H1 (cell line): ENCODE results near the gene ABHD1. TPM values are rescaled to one million over a fixed set of nuclear protein-coding genes. Genes with fewer than 3 reads are reported as not detected.

ENCODE experiments used
- CTCF ChIA-PET: fragments of 300-600 bp; sonication (Branson Sonifier 250); formaldehyde crosslinking; loops from one replicate; lab custom pipeline; 2021; ENCODE audit not compliant: partially characterized antibody; lab: Charles Lee
- POLR2A ChIA-PET: fragments of 300-600 bp; sonication (Branson Sonifier 250); formaldehyde crosslinking; loops from one replicate; lab custom pipeline; 2021; ENCODE audit warnings: inconsistent platforms; ENCODE audit not compliant: partially characterized antibody; lab: Charles Lee
- DNase-seq, 2 experiments: peaks; one replicate each; pipeline versions ENCODE4 v3.0.0 to v3.0.0-alpha.2; 2010 to 2022; ENCODE audit warnings: low spot score in 2 of 2, low read depth in 1 of 2, mixed read lengths in 1 of 2
- FAIRE-seq: peaks from 2 replicates; lab custom pipeline; 2011; peaks lifted over from hg19 to GRCh38; lab: Jason Lieb, UNC
- H2AFZ ChIP-seq: 2 replicates; pipeline ENCODE4 v1.8.1; 2012; ENCODE audit warnings: low read length, inconsistent platforms
- H2AK5ac ChIP-seq: 2 replicates; pipeline ENCODE4 v1.6.1; 2013; ENCODE audit warnings: low read depth, low read length
- H2BK120ac ChIP-seq: replicated peaks from 2 replicates; pipeline ENCODE3; 2013; ENCODE audit warnings: low read depth, low read length, inconsistent platforms
- H2BK12ac ChIP-seq: 2 replicates; pipeline ENCODE4 v1.6.1; 2013; ENCODE audit warnings: low read depth, low read length
- H2BK15ac ChIP-seq: 2 replicates; pipeline ENCODE4 v1.6.1; 2013; ENCODE audit warnings: low read length
- H2BK20ac ChIP-seq: 2 replicates; pipeline ENCODE4 v1.6.1; 2013; ENCODE audit warnings: low read length
- H2BK5ac ChIP-seq: 2 replicates; pipeline ENCODE4 v1.6.1; 2013; ENCODE audit warnings: low read depth, low read length
- H3K14ac ChIP-seq: 2 replicates; pipeline ENCODE4 v1.6.1; 2013; ENCODE audit warnings: inconsistent platforms; ENCODE audit not compliant: insufficient read length
- H3K18ac ChIP-seq: 2 replicates; pipeline ENCODE4 v1.6.1; 2013; ENCODE audit warnings: low read length; ENCODE audit errors: extremely low read depth
- H3K23ac ChIP-seq: 2 replicates; pipeline ENCODE4 v1.6.1; 2013; ENCODE audit warnings: inconsistent platforms; ENCODE audit not compliant: insufficient read length
- H3K23me2 ChIP-seq: 2 replicates; pipeline ENCODE4 v1.6.1; 2013; ENCODE audit warnings: low read depth, low read length
- H3K27ac ChIP-seq: 2 replicates; pipeline ENCODE4 v1.6.1; 2011; ENCODE audit warnings: low read depth, low read length, inconsistent platforms
- H3K27me3 ChIP-seq, 4 experiments: replicated peaks in 1 of 4; 1 replicate in 1 of 4; 2 replicates in 3 of 4; pipeline versions ENCODE4 v1.6.1 to v1.8.1; 2011 to 2013; ENCODE audit warnings: low read length in 3 of 4, mild to moderate bottlenecking in 3 of 4, inconsistent platforms in 2 of 4, mixed read lengths in 2 of 4, moderate library complexity in 1 of 4; ENCODE audit not compliant: control insufficient read depth in 3 of 4, insufficient read depth in 3 of 4; ENCODE audit errors: extremely low read depth in 1 of 4
- H3K36me3 ChIP-seq, 4 experiments: 2 replicates each; pipeline versions ENCODE4 v1.6.1 to v1.8.1; 2011 to 2013; ENCODE audit warnings: mild to moderate bottlenecking in 4 of 4, low read length in 3 of 4, moderate library complexity in 2 of 4, control low read depth in 1 of 4, inconsistent platforms in 1 of 4; ENCODE audit not compliant: insufficient read depth in 4 of 4, control insufficient read depth in 2 of 4
- H3K4ac ChIP-seq: replicated peaks from 2 replicates; pipeline ENCODE3; 2013; ENCODE audit warnings: low read length, low read depth, mixed read lengths, inconsistent platforms; ENCODE audit not compliant: insufficient read length
- H3K4me1 ChIP-seq, 4 experiments: replicated peaks in 1 of 4; 1 replicate in 1 of 4; 2 replicates in 3 of 4; pipeline versions ENCODE4 v1.6.1 to v1.8.1; 2011 to 2013; ENCODE audit warnings: low read length in 3 of 4, inconsistent platforms in 2 of 4, mixed read lengths in 1 of 4; ENCODE audit not compliant: insufficient read depth in 4 of 4, control insufficient read depth in 3 of 4
- H3K4me2 ChIP-seq, 2 experiments: 2 replicates each; pipeline versions ENCODE4 v1.6.1 to v1.8.1; 2011 to 2013; ENCODE audit warnings: low read depth in 2 of 2, low read length in 2 of 2, control low read depth in 1 of 2, inconsistent platforms in 1 of 2, mild to moderate bottlenecking in 1 of 2; ENCODE audit not compliant: insufficient read depth in 1 of 2
- H3K4me3 ChIP-seq, 4 experiments: fragments of 200-600, 300-600 bp in 1 of 4; sonication (generic), shearing (Covaris generic), sonication (Bioruptor Twin) in 1 of 4; 2 replicates each; pipeline versions ENCODE4 v1.5.1 to v1.8.1; 2011 to 2016; ENCODE audit warnings: low read length in 4 of 4, low read depth in 3 of 4, control low read depth in 2 of 4, inconsistent platforms in 2 of 4, mild to moderate bottlenecking in 2 of 4, mixed read lengths in 1 of 4, moderate library complexity in 1 of 4; ENCODE audit not compliant: insufficient read depth in 2 of 4; ENCODE audit errors: extremely low read depth in 1 of 4
- H3K56ac ChIP-seq: replicated peaks from 2 replicates; pipeline ENCODE3; 2013; ENCODE audit warnings: low read depth, mild to moderate bottlenecking, mixed read lengths, low read length, inconsistent platforms; ENCODE audit not compliant: insufficient read length
- H3K79me1 ChIP-seq: 2 replicates; pipeline ENCODE4 v1.6.1; 2013; ENCODE audit warnings: low read depth, low read length, control low read depth
- H3K79me2 ChIP-seq, 2 experiments: 2 replicates each; pipeline versions ENCODE4 v1.6.1 to v1.8.1; 2012 to 2013; ENCODE audit warnings: low read length in 2 of 2, mild to moderate bottlenecking in 2 of 2, inconsistent platforms in 1 of 2; ENCODE audit not compliant: insufficient read depth in 2 of 2, control insufficient read depth in 1 of 2
- H3K9ac ChIP-seq, 4 experiments: replicated peaks in 1 of 4; 1 replicate in 1 of 4; 2 replicates in 3 of 4; pipeline versions ENCODE4 v1.6.1 to v1.8.1; 2011 to 2013; ENCODE audit warnings: low read depth in 3 of 4, low read length in 3 of 4, control low read depth in 2 of 4, mild to moderate bottlenecking in 2 of 4, moderate library complexity in 2 of 4, inconsistent platforms in 1 of 4; ENCODE audit errors: extremely low read depth in 1 of 4
- H3K9me3 ChIP-seq, 2 experiments: 2 replicates each; pipeline versions ENCODE4 v1.6.1 to v1.8.1; 2012 to 2013; ENCODE audit warnings: mild to moderate bottlenecking in 2 of 2, moderate library complexity in 2 of 2, control low read depth in 1 of 2, inconsistent platforms in 1 of 2, low read depth in 1 of 2, low read length in 1 of 2, mixed read lengths in 1 of 2; ENCODE audit not compliant: insufficient read depth in 2 of 2
- H4K20me1 ChIP-seq, 2 experiments: replicated peaks in 1 of 2; 2 replicates each; pipeline versions ENCODE3 to v1.8.1; 2011 to 2013; ENCODE audit warnings: inconsistent platforms in 2 of 2, low read length in 2 of 2, mild to moderate bottlenecking in 1 of 2; ENCODE audit not compliant: insufficient read depth in 2 of 2, control insufficient read depth in 1 of 2
- H4K5ac ChIP-seq: 2 replicates; pipeline ENCODE4 v1.6.1; 2013; ENCODE audit warnings: low read length, low read depth, mixed read lengths, inconsistent platforms; ENCODE audit not compliant: insufficient read length
- H4K8ac ChIP-seq: 2 replicates; pipeline ENCODE4 v1.8.0; 2013; ENCODE audit warnings: mild to moderate bottlenecking, moderate library complexity, low read length, inconsistent platforms; ENCODE audit not compliant: insufficient read depth; ENCODE audit errors: extremely low read depth
- H4K91ac ChIP-seq: replicated peaks from 2 replicates; pipeline ENCODE3; 2013; ENCODE audit warnings: low read length, mixed read lengths, inconsistent platforms; ENCODE audit not compliant: insufficient read length
- BRCA1 ChIP-seq: IDR thresholded peaks from 2 replicates; pipeline ENCODE4 v1.6.1; 2012; ENCODE audit warnings: low read depth, low read length, improper control_type of control experiment
- CEBPB ChIP-seq: IDR thresholded peaks from 2 replicates; pipeline ENCODE4 v1.6.1; 2012; ENCODE audit warnings: low read depth, low read length
- JUND ChIP-seq: IDR thresholded peaks from 2 replicates; pipeline ENCODE4 v1.6.1; 2011; ENCODE audit warnings: mild to moderate bottlenecking, improper control_type of control experiment, low read length
- PHF8 ChIP-seq: fragments of 200-600 bp; sonication (generic); conservative IDR thresholded peaks from 2 replicates; pipeline ENCODE4 v1.7.1; 2012; ENCODE audit warnings: low read depth, mild to moderate bottlenecking, inconsistent platforms, low read length, moderate library complexity
- RFX5 ChIP-seq: IDR thresholded peaks from 2 replicates; pipeline ENCODE4 v1.6.1; 2011; ENCODE audit warnings: low read depth, low read length, improper control_type of control experiment, borderline replicate concordance
- SUZ12 ChIP-seq: fragments of 200-600 bp; sonication (generic); IDR thresholded peaks from 2 replicates; pipeline ENCODE4 v1.6.1; 2012; ENCODE audit warnings: mild to moderate bottlenecking, inconsistent platforms, low read length, moderate library complexity, mixed read lengths
- WGBS, 2 experiments: shearing (Covaris generic) in 1 of 2; methylation state at CpG; one replicate each; pipeline versions ENCODE4 v1.1.6 to v1.1.7; 2013 to 2015; ENCODE audit warnings: low lambda C conversion rate in 2 of 2, mixed read lengths in 2 of 2, inconsistent platforms in 1 of 2, low coverage in 1 of 2, missing lambda C conversion rate in 1 of 2; ENCODE audit not compliant: insufficient replicate concordance in 2 of 2, insufficient coverage in 1 of 2, insufficient read length in 1 of 2; ENCODE audit errors: extremely low coverage in 1 of 2, missing lambda C conversion rate in 1 of 2; 5-methylcytosine and 5-hydroxymethylcytosine counted together
- polyA plus RNA-seq, 7 experiments: library from polyadenylated mRNA; depleted of rRNA in 3 of 7; stranded (reverse) in 5 of 7; unstranded in 2 of 7; fragments of >200 nt in 5 of 7; fragments of 200-250 nt in 2 of 7; gene quantifications; 1 replicate in 5 of 7; 2 replicates in 1 of 7; 4 replicates in 1 of 7; pipeline versions ENCODE4 v1.2.1 to v1.2.3, GENCODE V29; 2011 to 2013; ENCODE audit warnings: missing spikeins in 2 of 7, mixed read lengths in 2 of 7
- total RNA-seq: library from RNA; stranded (reverse); fragmentation: NEBNext Ultra II Directional; extraction: Animal tissue kit (Norgen Biotek cat#: 25700); gene quantifications from 2 replicates; pipeline ENCODE4 v1.2.1, GENCODE V29; 2021

The ABHD1 gene
- total and polyA plus RNA-seq, 2 of the 8 experiments (the other 6 are each of a cell fraction or from before 2014, with no cell fraction given): 0.20 to 1.1 TPM

DNA sequence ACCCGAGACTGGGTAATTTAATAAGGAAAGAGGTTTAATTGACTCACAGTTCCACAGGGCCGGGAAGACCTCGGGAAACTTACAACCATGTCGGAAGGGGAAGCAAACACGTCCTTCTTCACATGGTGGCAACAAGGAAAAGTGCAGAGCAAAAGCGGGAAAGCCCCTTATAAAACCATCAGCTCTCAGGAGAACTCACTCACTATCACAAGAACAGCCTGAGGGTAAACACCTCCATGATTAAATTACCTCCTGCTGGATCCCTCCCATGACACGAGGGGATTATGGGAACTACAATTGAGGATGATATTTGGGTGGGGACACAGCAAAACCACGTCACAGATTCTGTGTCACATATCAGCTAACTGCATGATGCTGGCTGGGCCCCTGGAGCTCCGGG is 36.6 kb downstream of the ABHD1 start:
- no peaks in the 10 kb centered on the region for H3K9me3 ChIP-seq
- no peak overlapping the region for H2BK5ac ChIP-seq
- no peaks in the 10 kb centered on the region for H4K20me1 ChIP-seq
- FAIRE-seq (no peak), DNase-seq (no peak)
- H4K91ac ChIP-seq: no peak overlapping the region
- no peak overlapping the region for H3K14ac ChIP-seq
- H2AFZ ChIP-seq: no peak overlapping the region
- H3K79me2 ChIP-seq: no peaks in the 10 kb centered on the region
- no peak overlapping the region for H2BK12ac ChIP-seq
- TF ChIP-seq RFX5 (no peak), SUZ12 (no peak), JUND (no peak), BRCA1 (no peak), PHF8 (no peak), CEBPB (no peak)
- H3K79me1 ChIP-seq: no peaks in the 10 kb centered on the region
- no peak overlapping the region for H3K4me3 ChIP-seq
- H3K27ac ChIP-seq: no peak overlapping the region
- ChIA-PET POLR2A (interaction anchor here (1.4 to 1.8 kb wide), 2 partner anchors 26 to 79 kb away, joined by 3 to 6 read pairs; partner anchors contain the start of gene PREB), CTCF (interaction anchor here (3.9 to 4.6 kb wide), 2 partner anchors 11 to 32 kb away, joined by 15 to 36 read pairs; no protein-coding TSS in a partner anchor)
- H2BK120ac ChIP-seq: no peak overlapping the region
- H3K4ac ChIP-seq: no peak overlapping the region
- H3K9ac ChIP-seq: no peak overlapping the region
- no peak overlapping the region for H4K8ac ChIP-seq
- no peaks in the 10 kb centered on the region; a peak in 1 of 7 replicates for H3K4me1 ChIP-seq
- no peaks in the 10 kb centered on the region for H3K23me2 ChIP-seq
- H3K27me3 ChIP-seq: no peaks in the 10 kb centered on the region
- no peak overlapping the region for H3K23ac ChIP-seq
- no peak overlapping the region for H4K5ac ChIP-seq
- WGBS, 2 experiments: 87% methylated on average over 9 of the region's 9 CpGs; no CpG with 5 or more reads in 1 of the 2 experiments
- no peak overlapping the region for H2BK20ac ChIP-seq
- no peak overlapping the region for H2AK5ac ChIP-seq
- no peak overlapping the region for H3K4me2 ChIP-seq
- no peak overlapping the region for H3K56ac ChIP-seq
- H3K36me3 ChIP-seq: no peaks in the 10 kb centered on the region
- no peak overlapping the region for H3K18ac ChIP-seq
- H2BK15ac ChIP-seq: no peak overlapping the region
